GM04504 (cell line): ENCODE results near the gene CLOCK.
A peak's percentile ranks its signal among the peaks of the same experiment; 100 is the strongest.
"Not testable (repeated sequence)": the region's sequence is repeated elsewhere in the genome, so short reads cannot be mapped to it uniquely, and the experiment has no call there.

ENCODE experiments used
- DNase-seq: peaks from one replicate; pipeline ENCODE4 v3.0.0-alpha.2; 2012; ENCODE audit warnings: low read depth

Gene CLOCK

GRCh38 chr4:55546756-55547465 is at the start of gene CLOCK:
CLOCK (minus strand) TSS chr4:55546909; CDS start chr4:55482785, 64,124 bp downstream.
- DNase-seq: peak; percentile 80

- no peak for DNase-seq
Measured at GRCh38 chr4:55592014-55592413, 45.3 kb upstream of the CLOCK start, which contains the start of gene PDCL2. PDCL2 (minus strand) TSS chr4:55592245; CDS start chr4:55592109, 136 bp downstream.

GRCh38 chr4:55588160-55588559 is 41.5 kb upstream of the CLOCK start:
- no peak for DNase-seq

- DNase-seq: not testable (repeated sequence)
Measured at GRCh38 chr4:55582773-55583172, 36.1 kb upstream of the CLOCK start.

- DNase-seq: no peak
Measured at GRCh38 chr4:55578341-55579010, 31.8 kb upstream of the CLOCK start.

GRCh38 chr4:55575513-55575912 is 28.8 kb upstream of the CLOCK start:
- no peak for DNase-seq

- DNase-seq: no peak
Measured at GRCh38 chr4:55574252-55574651, 27.5 kb upstream of the CLOCK start.

- DNase-seq: no peak
Measured at GRCh38 chr4:55571806-55572205, 25.1 kb upstream of the CLOCK start.

GRCh38 chr4:55568905-55569504 is 22.3 kb upstream of the CLOCK start:
- no peak for DNase-seq

GRCh38 chr4:55561889-55562288 is 15.2 kb upstream of the CLOCK start:
- no peak for DNase-seq

- DNase-seq: no peak
Measured at GRCh38 chr4:55560096-55560495, 13.4 kb upstream of the CLOCK start.

GRCh38 chr4:55554453-55555030 is 7.8 kb upstream of the CLOCK start:
- no peak for DNase-seq

- peak; percentile 44 for DNase-seq
Measured at GRCh38 chr4:55553441-55554201, 6.9 kb upstream of the CLOCK start.

GRCh38 chr4:55551964-55552363 is 5.3 kb upstream of the CLOCK start:
- not testable (repeated sequence) for DNase-seq

GRCh38 chr4:55549888-55550287 is 3.2 kb upstream of the CLOCK start:
- DNase-seq: peak; percentile 32

GRCh38 chr4:55547918-55548317 is 1.2 kb upstream of the CLOCK start:
- no peak for DNase-seq

- no peak for DNase-seq
Measured at GRCh38 chr4:55547466-55547770, 709 bp upstream of the CLOCK start.

GRCh38 chr4:55546506-55546755 is 278 bp downstream of the CLOCK start:
- DNase-seq: no peak

GRCh38 chr4:55545641-55546505 is 836 bp downstream of the CLOCK start:
- peak; percentile 32 for DNase-seq

- DNase-seq: no peak
Measured at GRCh38 chr4:55545151-55545550, 1.6 kb downstream of the CLOCK start.

- DNase-seq: no peak
Measured at GRCh38 chr4:55543858-55544257, 2.9 kb downstream of the CLOCK start.

GRCh38 chr4:55540271-55540670 is 6.4 kb downstream of the CLOCK start:
- DNase-seq: no peak
